Calu3 (cell line): ENCODE data around the gene LRRC9. TPM values are rescaled to one million over a fixed set of nuclear protein-coding genes. Genes with fewer than 3 reads are reported as not detected.
"Not testable (repeated sequence)": the region's sequence is repeated elsewhere in the genome, so short reads cannot be mapped to it uniquely, and the experiment has no call there.

Experiments
- BruUV-seq: library from RNA; stranded (reverse); fragments of 400-500 nt; replicated peaks from 2 replicates; lab custom pipeline; 2021; lab: Mats Ljungman, UMichigan
- CTCF ChIA-PET: fragments of 300-600 bp; sonication (Branson Sonifier 250); formaldehyde crosslinking; loops from one replicate; lab custom pipeline; 2022; ENCODE audit warnings: antibody characterized with exemption; lab: Charles Lee
- DNase-seq: peaks from one replicate; pipeline ENCODE4 v3.0.0; 2022
- H3K27ac Mint-ChIP-seq: one replicate; pipeline ENCODE4 v1.8.0; 2022; ENCODE audit warnings: mixed read lengths; ENCODE audit not compliant: unreplicated experiment
- H3K27me3 Mint-ChIP-seq: one replicate; pipeline ENCODE4 v1.8.0; 2022; ENCODE audit warnings: mixed read lengths; ENCODE audit not compliant: unreplicated experiment
- H3K36me3 Mint-ChIP-seq: one replicate; pipeline ENCODE4 v1.8.0; 2022; ENCODE audit warnings: mild to moderate bottlenecking, moderate library complexity, mixed read lengths; ENCODE audit not compliant: insufficient read depth, unreplicated experiment
- H3K4me1 Mint-ChIP-seq: one replicate; pipeline ENCODE4 v1.8.0; 2022; ENCODE audit warnings: mild to moderate bottlenecking, low read depth, mixed read lengths; ENCODE audit not compliant: unreplicated experiment
- H3K4me3 Mint-ChIP-seq: one replicate; pipeline ENCODE4 v1.8.0; 2022; ENCODE audit warnings: mild to moderate bottlenecking, low read depth, moderate library complexity, mixed read lengths; ENCODE audit not compliant: unreplicated experiment
- H3K9me3 Mint-ChIP-seq: one replicate; pipeline ENCODE4 v1.8.0; 2022; ENCODE audit warnings: low read depth, mixed read lengths; ENCODE audit not compliant: unreplicated experiment
- intact Hi-C: fragments of 100-400 bp; cut with micrococcal nuclease; formaldehyde crosslinking; loops from one replicate; pipeline ENCODE4 v1.10.0; 2022; ENCODE audit not compliant: unreplicated experiment
- total RNA-seq: library from RNA; stranded (reverse); gene quantifications from 2 replicates; pipeline ENCODE4 v1.2.3, GENCODE V29; 2022
- TF ChIP-seq, protein P1 (sequence below): fragments of 200-600 bp; IDR thresholded peaks from one replicate; pipeline ENCODE4 v1.8.0; 2022; ENCODE audit warnings: antibody characterized with exemption; ENCODE audit not compliant: unreplicated experiment

The LRRC9 gene
- total RNA-seq, 1 experiment from 2014 or later: not detected

DNA sequence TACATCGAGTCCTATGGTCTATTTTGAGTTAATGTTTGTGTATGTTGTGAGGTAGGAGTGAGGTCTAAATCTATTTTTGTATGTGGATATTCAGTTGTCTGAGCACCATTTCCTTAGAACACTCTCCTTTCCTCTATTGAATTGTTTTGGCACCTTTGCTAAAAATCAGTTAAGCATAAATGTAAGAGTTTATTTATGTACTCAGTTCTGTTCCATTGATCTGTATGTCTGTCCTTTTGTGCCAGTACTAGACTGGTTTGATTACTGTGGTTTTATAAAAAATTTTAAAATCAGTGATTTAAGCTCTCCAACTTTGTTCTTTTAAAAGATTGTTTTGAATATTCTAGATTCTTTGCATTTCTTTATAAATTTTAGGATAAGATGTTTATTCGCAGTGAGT lies 101.7 kb downstream of the LRRC9 start:
- no peak overlapping the region for H3K27ac Mint-ChIP-seq
- CTCF ChIA-PET: no interaction called here
- no peaks in the 10 kb centered on the region for H3K27me3 Mint-ChIP-seq
- no peak overlapping the region for H3K4me3 Mint-ChIP-seq
- TF ChIP-seq, protein P1, sequence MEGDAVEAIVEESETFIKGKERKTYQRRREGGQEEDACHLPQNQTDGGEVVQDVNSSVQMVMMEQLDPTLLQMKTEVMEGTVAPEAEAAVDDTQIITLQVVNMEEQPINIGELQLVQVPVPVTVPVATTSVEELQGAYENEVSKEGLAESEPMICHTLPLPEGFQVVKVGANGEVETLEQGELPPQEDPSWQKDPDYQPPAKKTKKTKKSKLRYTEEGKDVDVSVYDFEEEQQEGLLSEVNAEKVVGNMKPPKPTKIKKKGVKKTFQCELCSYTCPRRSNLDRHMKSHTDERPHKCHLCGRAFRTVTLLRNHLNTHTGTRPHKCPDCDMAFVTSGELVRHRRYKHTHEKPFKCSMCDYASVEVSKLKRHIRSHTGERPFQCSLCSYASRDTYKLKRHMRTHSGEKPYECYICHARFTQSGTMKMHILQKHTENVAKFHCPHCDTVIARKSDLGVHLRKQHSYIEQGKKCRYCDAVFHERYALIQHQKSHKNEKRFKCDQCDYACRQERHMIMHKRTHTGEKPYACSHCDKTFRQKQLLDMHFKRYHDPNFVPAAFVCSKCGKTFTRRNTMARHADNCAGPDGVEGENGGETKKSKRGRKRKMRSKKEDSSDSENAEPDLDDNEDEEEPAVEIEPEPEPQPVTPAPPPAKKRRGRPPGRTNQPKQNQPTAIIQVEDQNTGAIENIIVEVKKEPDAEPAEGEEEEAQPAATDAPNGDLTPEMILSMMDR: no peak
- intact Hi-C loops: no loop called here
- no peaks in the 10 kb centered on the region for H3K4me1 Mint-ChIP-seq
- DNase-seq: no peak
- H3K9me3 Mint-ChIP-seq: no peaks in the 10 kb centered on the region
- no peaks in the 10 kb centered on the region for H3K36me3 Mint-ChIP-seq
- no TSS peak for BruUV-seq

DNA sequence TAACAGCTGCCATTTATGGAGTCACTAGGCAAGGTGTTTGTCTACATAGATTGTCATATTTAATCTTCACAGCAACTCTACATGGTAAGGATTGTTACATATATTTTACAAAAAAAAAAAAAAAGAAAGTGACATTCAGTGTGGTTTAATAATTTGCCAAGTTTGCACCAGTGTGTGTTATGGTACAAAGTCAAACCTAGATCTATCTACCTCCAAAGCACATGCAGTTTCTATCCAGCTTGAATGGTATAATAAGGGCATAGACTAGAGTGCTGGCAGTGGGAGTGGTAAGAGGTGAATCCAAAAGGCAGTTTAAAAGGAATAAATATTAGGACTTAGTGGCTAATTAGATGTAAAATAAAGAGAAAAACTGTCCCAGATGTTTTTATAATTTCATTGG lies 105.6 kb downstream of the LRRC9 start:
- H3K36me3 Mint-ChIP-seq: no peaks in the 10 kb centered on the region
- no peak overlapping the region for H3K27ac Mint-ChIP-seq
- no peak overlapping the region for H3K4me3 Mint-ChIP-seq
- H3K27me3 Mint-ChIP-seq: peaks cover 12% of the 10 kb centered on the region
- no TSS peak for BruUV-seq
- no peaks in the 10 kb centered on the region for H3K4me1 Mint-ChIP-seq
- DNase-seq: no peak
- CTCF ChIA-PET: interaction anchor here (0.7 kb wide), 1 partner anchor 220 kb away, joined by 3 read pairs; no protein-coding TSS in a partner anchor
- TF ChIP-seq, protein P1: no peak
- no peaks in the 10 kb centered on the region for H3K9me3 Mint-ChIP-seq
- intact Hi-C loops: no loop called here

DNA sequence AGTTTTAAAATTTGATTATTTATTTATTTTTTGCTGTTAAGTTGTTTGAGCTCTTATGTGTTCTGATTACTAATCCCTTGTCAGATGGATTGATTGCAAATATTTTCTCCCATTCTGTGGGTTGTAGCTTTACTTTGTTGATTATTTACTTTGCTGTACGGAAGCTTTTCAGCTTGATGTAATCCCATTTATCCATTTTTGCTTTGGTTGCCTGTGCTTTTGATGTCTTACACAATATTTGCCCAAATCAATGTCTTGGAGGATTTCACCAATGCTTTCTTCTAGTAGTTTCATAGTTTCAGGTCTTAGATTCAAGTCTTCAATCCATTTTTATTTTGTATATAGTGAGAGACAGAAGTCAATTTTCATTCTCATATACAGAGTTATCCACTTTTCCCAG lies 115.2 kb downstream of the LRRC9 start:
- no peaks in the 10 kb centered on the region for H3K36me3 Mint-ChIP-seq
- intact Hi-C loops: no loop called here
- CTCF ChIA-PET: no interaction called here

DNA sequence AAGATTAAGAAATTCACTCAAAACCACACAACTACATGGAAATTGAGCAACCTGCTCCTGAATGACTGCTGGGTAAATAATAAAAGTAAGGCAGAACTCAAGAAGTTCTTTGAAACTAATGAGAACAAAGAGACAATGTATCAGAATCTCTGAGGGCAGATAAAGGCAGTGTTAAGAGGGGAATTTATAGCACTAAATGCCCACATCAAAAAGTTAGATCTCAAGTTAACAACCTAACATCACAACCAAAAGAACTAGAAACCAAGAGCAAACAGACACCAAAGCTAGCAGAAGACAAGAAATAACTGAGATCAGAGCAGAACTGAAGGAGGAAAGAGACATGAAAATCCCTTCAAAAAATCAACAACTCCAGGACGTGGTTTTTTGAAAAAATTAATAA lies 128.0 kb downstream of the LRRC9 start:
- intact Hi-C loops, CTCF ChIA-PET, H3K27ac Mint-ChIP-seq: not testable (repeated sequence)

More for the DNA sequence above, 115.2 kb downstream of the LRRC9 start:
- no TSS peak for BruUV-seq
- Mint-ChIP-seq H3K27ac (no peak overlapping the region), H3K27me3 (no peaks in the 10 kb centered on the region), H3K4me1 (no peaks in the 10 kb centered on the region), H3K9me3 (peaks cover 4% of the 10 kb centered on the region), H3K4me3 (no peak overlapping the region)
- TF ChIP-seq, protein P1: no peak
- DNase-seq: no peak

DNA sequence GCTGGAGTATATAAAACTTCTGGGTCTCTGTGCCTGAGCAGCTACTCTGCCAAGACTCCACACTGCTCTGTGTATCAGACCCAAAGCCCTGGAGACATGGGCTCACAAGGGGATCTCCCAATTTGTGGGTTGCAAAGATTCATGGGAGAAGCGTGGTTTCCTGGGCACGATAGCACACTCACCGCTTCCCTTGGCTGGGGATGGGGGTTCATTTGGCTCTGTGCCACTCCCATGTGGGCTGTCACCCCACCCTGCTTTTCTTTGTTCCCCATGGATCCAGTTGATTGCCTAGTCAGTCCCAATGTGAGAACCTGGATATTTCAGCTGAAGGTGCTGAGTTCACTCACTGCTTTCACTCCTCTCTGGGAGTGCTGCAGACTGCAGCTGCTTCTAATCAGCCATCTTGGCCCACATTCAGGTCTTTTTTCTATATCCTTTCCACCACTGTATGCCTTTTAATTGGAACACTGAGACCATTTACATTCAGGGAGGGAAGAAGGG lies 131.8 kb downstream of the LRRC9 start:
- no peaks in the 10 kb centered on the region for H3K27me3 Mint-ChIP-seq
- TF ChIP-seq, protein P1: no peak
- no peaks in the 10 kb centered on the region for H3K9me3 Mint-ChIP-seq
- no peak for DNase-seq
- no TSS peak for BruUV-seq
- H3K4me3 Mint-ChIP-seq: no peak overlapping the region
- H3K4me1 Mint-ChIP-seq: no peaks in the 10 kb centered on the region
- no peak overlapping the region for H3K27ac Mint-ChIP-seq
- CTCF ChIA-PET: no interaction called here
- H3K36me3 Mint-ChIP-seq: no peaks in the 10 kb centered on the region
- intact Hi-C loops: no loop called here

More for the DNA sequence above, 128.0 kb downstream of the LRRC9 start:
- BruUV-seq, H3K4me3 Mint-ChIP-seq, H3K36me3 Mint-ChIP-seq, H3K4me1 Mint-ChIP-seq, DNase-seq, H3K27me3 Mint-ChIP-seq, H3K9me3 Mint-ChIP-seq: not testable (repeated sequence)
